ENCODE results near the gene INPP5E.

DNA sequence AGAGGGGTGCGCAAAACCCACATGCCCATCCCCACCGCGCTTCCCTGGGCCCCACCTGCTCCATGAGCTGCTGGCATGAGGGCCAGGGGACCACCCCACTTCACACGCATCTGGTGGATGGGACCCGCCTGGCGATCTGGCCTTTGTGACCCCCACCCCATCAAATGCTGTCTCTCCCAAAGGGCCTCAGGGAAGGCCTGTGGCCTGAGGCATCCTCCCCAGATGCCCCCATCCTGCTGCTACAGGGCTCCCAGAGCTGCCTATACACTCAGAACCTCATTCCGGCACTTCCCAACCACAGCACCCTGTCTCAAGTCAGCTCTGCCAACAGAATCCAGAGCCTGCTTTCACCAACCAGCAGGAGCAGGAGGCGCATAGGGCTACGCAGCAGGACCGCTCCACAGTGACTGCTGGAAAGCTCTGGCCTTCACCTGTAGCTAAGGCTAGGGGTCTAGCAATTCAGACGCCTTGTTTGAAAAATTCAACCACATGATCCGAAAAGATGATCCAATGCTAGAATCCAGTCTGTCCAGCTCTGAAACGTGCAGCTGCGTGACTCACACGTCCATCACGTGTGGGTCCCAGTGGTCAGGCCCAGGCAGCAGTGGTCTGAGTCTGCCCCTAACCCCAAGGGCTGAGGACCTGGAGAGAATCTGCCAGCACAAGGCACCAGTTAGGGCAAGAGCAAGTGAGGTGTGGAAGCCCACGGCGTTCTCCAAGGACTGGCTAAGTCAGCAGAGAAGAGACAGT lies 38.3 kb downstream of the INPP5E start:
- peak in 2 of 3 donors; percentile 3 to 14 for TF ChIP-seq POLR2AphosphoS5 (IDR thresholded peaks at IDR 0.05)
- TF ChIP-seq, protein P1, sequence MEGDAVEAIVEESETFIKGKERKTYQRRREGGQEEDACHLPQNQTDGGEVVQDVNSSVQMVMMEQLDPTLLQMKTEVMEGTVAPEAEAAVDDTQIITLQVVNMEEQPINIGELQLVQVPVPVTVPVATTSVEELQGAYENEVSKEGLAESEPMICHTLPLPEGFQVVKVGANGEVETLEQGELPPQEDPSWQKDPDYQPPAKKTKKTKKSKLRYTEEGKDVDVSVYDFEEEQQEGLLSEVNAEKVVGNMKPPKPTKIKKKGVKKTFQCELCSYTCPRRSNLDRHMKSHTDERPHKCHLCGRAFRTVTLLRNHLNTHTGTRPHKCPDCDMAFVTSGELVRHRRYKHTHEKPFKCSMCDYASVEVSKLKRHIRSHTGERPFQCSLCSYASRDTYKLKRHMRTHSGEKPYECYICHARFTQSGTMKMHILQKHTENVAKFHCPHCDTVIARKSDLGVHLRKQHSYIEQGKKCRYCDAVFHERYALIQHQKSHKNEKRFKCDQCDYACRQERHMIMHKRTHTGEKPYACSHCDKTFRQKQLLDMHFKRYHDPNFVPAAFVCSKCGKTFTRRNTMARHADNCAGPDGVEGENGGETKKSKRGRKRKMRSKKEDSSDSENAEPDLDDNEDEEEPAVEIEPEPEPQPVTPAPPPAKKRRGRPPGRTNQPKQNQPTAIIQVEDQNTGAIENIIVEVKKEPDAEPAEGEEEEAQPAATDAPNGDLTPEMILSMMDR (IDR thresholded peaks at IDR 0.05 in 8 of 11, conservative IDR thresholded peaks at IDR 0.05 in 3 of 11): no peak
- no peak for TF ChIP-seq POLR2A (IDR thresholded peaks at IDR 0.05)
